ENCODE measurements around the gene NLRP1. TPM values are rescaled to one million over a fixed set of nuclear protein-coding genes. Genes with fewer than 3 reads are reported as not detected.

NLRP1 gene
- total RNA-seq: 11.2 and 13.6 TPM in 2 replicates

GRCh38 chr17:5584383-5585286, at the start of gene NLRP1:
TSS of gene NLRP1 (minus strand) at chr17:5584509. CDS start at chr17:5583957, 552 bp downstream.

GRCh38 chr17:5486206-5487124, 97.8 kb downstream of the NLRP1 start, which contains the start of gene MIS12:
TSS of gene MIS12 (plus strand) at chr17:5486566. CDS start at chr17:5488863, 2,297 bp downstream.

GRCh38 chr17:5485270-5486205, 98.8 kb downstream of the NLRP1 start, which contains the start of gene DERL2:
TSS of gene DERL2 (minus strand) at chr17:5486178. CDS start at chr17:5486161, 17 bp downstream.

Other genes with a start within 250 kb of the NLRP1 start
- 64.2 and 77.8 TPM in 2 replicates for gene NUP88, start 164.8 kb downstream of the NLRP1 start, total RNA-seq
- gene RPAIN, start 164.3 kb downstream of the NLRP1 start, total RNA-seq: 29.5 and 41.8 TPM in 2 replicates
- 324 and 365 TPM in 2 replicates for gene C1QBP, start 145.4 kb downstream of the NLRP1 start, total RNA-seq
- 7.6 and 8.9 TPM in 2 replicates for gene DHX33, start 115.5 kb downstream of the NLRP1 start, total RNA-seq
- gene DERL2, start 98.3 kb downstream of the NLRP1 start, total RNA-seq: 28.8 and 35.6 TPM in 2 replicates
- gene MIS12, start 97.9 kb downstream of the NLRP1 start, total RNA-seq: 11.8 and 14.0 TPM in 2 replicates

Measured in airway epithelial cell (primary cell).